ENCODE measurements around the gene SUV39H1.
"Not testable (repeated sequence)": the region's sequence is repeated elsewhere in the genome, so short reads cannot be mapped to it uniquely, and the experiment has no call there.

Gene SUV39H1

GRCh38 chrX:48676106-48676892, 20.2 kb upstream of the SUV39H1 start:
- no peaks in the 10 kb centered on the region for H3K4me1 ChIP-seq (ENCODE audit: control insufficient read depth, insufficient read depth, low read length)
- H3K9me3 ChIP-seq (ENCODE audit: control insufficient read depth, insufficient read depth, low read length) = no peaks in the 10 kb centered on the region
- peak overlapping the region; percentile 77 for H3K9ac ChIP-seq (ENCODE audit: low read depth, low read length)
- no peaks in the 10 kb centered on the region for H3K36me3 ChIP-seq (ENCODE audit: control insufficient read depth, insufficient read depth, low read length)
- H3K27me3 ChIP-seq (ENCODE audit: control insufficient read depth, insufficient read depth, low read length) = no peaks in the 10 kb centered on the region
- H3K4me3 ChIP-seq (ENCODE audit: low read depth, low read length) = peak overlapping the region; percentile 79

- Histone ChIP-seq H3K9ac (ENCODE audit: low read depth, low read length) (peak overlapping the region; percentile 73), H3K27me3 (ENCODE audit: control insufficient read depth, insufficient read depth, low read length) (no peaks in the 10 kb centered on the region), H3K4me3 (ENCODE audit: low read depth, low read length) (peak overlapping the region; percentile 79), H3K36me3 (ENCODE audit: control insufficient read depth, insufficient read depth, low read length) (no peaks in the 10 kb centered on the region), H3K9me3 (ENCODE audit: control insufficient read depth, insufficient read depth, low read length) (no peaks in the 10 kb centered on the region), H3K4me1 (ENCODE audit: control insufficient read depth, insufficient read depth, low read length) (no peaks in the 10 kb centered on the region)
These were observed 19.7 kb upstream of the SUV39H1 start for GRCh38 chrX:48676893-48677270.

GRCh38 chrX:48677516-48677915, 19.0 kb upstream of the SUV39H1 start:
- Histone ChIP-seq H3K27me3 (ENCODE audit: control insufficient read depth, insufficient read depth, low read length) (no peaks in the 10 kb centered on the region), H3K4me3 (ENCODE audit: low read depth, low read length) (peak overlapping the region; percentile 79), H3K9ac (ENCODE audit: low read depth, low read length) (no peak overlapping the region), H3K4me1 (ENCODE audit: control insufficient read depth, insufficient read depth, low read length) (no peaks in the 10 kb centered on the region), H3K9me3 (ENCODE audit: control insufficient read depth, insufficient read depth, low read length) (no peaks in the 10 kb centered on the region), H3K36me3 (ENCODE audit: control insufficient read depth, insufficient read depth, low read length) (no peaks in the 10 kb centered on the region)

GRCh38 chrX:48680467-48680866, 16.1 kb upstream of the SUV39H1 start:
- H3K27me3 ChIP-seq (ENCODE audit: control insufficient read depth, insufficient read depth, low read length); H3K9ac ChIP-seq (ENCODE audit: low read depth, low read length); H3K9me3 ChIP-seq (ENCODE audit: control insufficient read depth, insufficient read depth, low read length); H3K36me3 ChIP-seq (ENCODE audit: control insufficient read depth, insufficient read depth, low read length); H3K4me3 ChIP-seq (ENCODE audit: low read depth, low read length); H3K4me1 ChIP-seq (ENCODE audit: control insufficient read depth, insufficient read depth, low read length): not testable (repeated sequence)

- H3K9me3 ChIP-seq (ENCODE audit: control insufficient read depth, insufficient read depth, low read length); H3K4me3 ChIP-seq (ENCODE audit: low read depth, low read length); H3K27me3 ChIP-seq (ENCODE audit: control insufficient read depth, insufficient read depth, low read length); H3K4me1 ChIP-seq (ENCODE audit: control insufficient read depth, insufficient read depth, low read length); H3K9ac ChIP-seq (ENCODE audit: low read depth, low read length); H3K36me3 ChIP-seq (ENCODE audit: control insufficient read depth, insufficient read depth, low read length): not testable (repeated sequence)
These were observed 15.6 kb upstream of the SUV39H1 start for GRCh38 chrX:48680925-48681324.

GRCh38 chrX:48681539-48682183, 14.9 kb upstream of the SUV39H1 start:
- Histone ChIP-seq H3K36me3 (ENCODE audit: control insufficient read depth, insufficient read depth, low read length) (no peaks in the 10 kb centered on the region), H3K4me3 (ENCODE audit: low read depth, low read length) (no peak overlapping the region), H3K27me3 (ENCODE audit: control insufficient read depth, insufficient read depth, low read length) (no peaks in the 10 kb centered on the region), H3K4me1 (ENCODE audit: control insufficient read depth, insufficient read depth, low read length) (no peaks in the 10 kb centered on the region), H3K9ac (ENCODE audit: low read depth, low read length) (no peak overlapping the region), H3K9me3 (ENCODE audit: control insufficient read depth, insufficient read depth, low read length) (no peaks in the 10 kb centered on the region)

GRCh38 chrX:48682795-48683194, 13.7 kb upstream of the SUV39H1 start:
- H3K4me1 ChIP-seq (ENCODE audit: control insufficient read depth, insufficient read depth, low read length); H3K27me3 ChIP-seq (ENCODE audit: control insufficient read depth, insufficient read depth, low read length); H3K36me3 ChIP-seq (ENCODE audit: control insufficient read depth, insufficient read depth, low read length); H3K9ac ChIP-seq (ENCODE audit: low read depth, low read length); H3K9me3 ChIP-seq (ENCODE audit: control insufficient read depth, insufficient read depth, low read length); H3K4me3 ChIP-seq (ENCODE audit: low read depth, low read length): not testable (repeated sequence)

- no peak within 1 kb of the TSS for H3K4me3 ChIP-seq (ENCODE audit: low read depth, low read length)
- no peaks in the 10 kb centered on the region for H3K36me3 ChIP-seq (ENCODE audit: control insufficient read depth, insufficient read depth, low read length)
- no peaks in the 10 kb centered on the region for H3K4me1 ChIP-seq (ENCODE audit: control insufficient read depth, insufficient read depth, low read length)
- H3K9me3 ChIP-seq (ENCODE audit: control insufficient read depth, insufficient read depth, low read length) = no peaks in the 10 kb centered on the region
- H3K27me3 ChIP-seq (ENCODE audit: control insufficient read depth, insufficient read depth, low read length) = no peaks in the 10 kb centered on the region
- H3K9ac ChIP-seq (ENCODE audit: low read depth, low read length) = no peak within 1 kb of the TSS
These were observed 13.0 kb upstream of the SUV39H1 start, which contains the start of gene WAS for GRCh38 chrX:48683411-48683982. WAS (plus strand) TSS chrX:48683799; CDS start chrX:48683854, 55 bp downstream.

GRCh38 chrX:48684134-48684533, 12.4 kb upstream of the SUV39H1 start:
- H3K36me3 ChIP-seq (ENCODE audit: control insufficient read depth, insufficient read depth, low read length) = no peaks in the 10 kb centered on the region
- no peaks in the 10 kb centered on the region for H3K4me1 ChIP-seq (ENCODE audit: control insufficient read depth, insufficient read depth, low read length)
- no peaks in the 10 kb centered on the region for H3K27me3 ChIP-seq (ENCODE audit: control insufficient read depth, insufficient read depth, low read length)
- H3K9me3 ChIP-seq (ENCODE audit: control insufficient read depth, insufficient read depth, low read length) = no peaks in the 10 kb centered on the region
- H3K4me3 ChIP-seq (ENCODE audit: low read depth, low read length) = no peak overlapping the region
- no peak overlapping the region for H3K9ac ChIP-seq (ENCODE audit: low read depth, low read length)

- H3K4me3 ChIP-seq (ENCODE audit: low read depth, low read length) = no peak overlapping the region
- H3K4me1 ChIP-seq (ENCODE audit: control insufficient read depth, insufficient read depth, low read length) = no peaks in the 10 kb centered on the region
- H3K9me3 ChIP-seq (ENCODE audit: control insufficient read depth, insufficient read depth, low read length) = no peaks in the 10 kb centered on the region
- H3K36me3 ChIP-seq (ENCODE audit: control insufficient read depth, insufficient read depth, low read length) = no peaks in the 10 kb centered on the region
- no peaks in the 10 kb centered on the region for H3K27me3 ChIP-seq (ENCODE audit: control insufficient read depth, insufficient read depth, low read length)
- H3K9ac ChIP-seq (ENCODE audit: low read depth, low read length) = no peak overlapping the region
These were observed 11.1 kb upstream of the SUV39H1 start for GRCh38 chrX:48685416-48685815.

GRCh38 chrX:48688531-48689150, 7.9 kb upstream of the SUV39H1 start:
- H3K27me3 ChIP-seq (ENCODE audit: control insufficient read depth, insufficient read depth, low read length) = no peaks in the 10 kb centered on the region
- H3K4me3 ChIP-seq (ENCODE audit: low read depth, low read length) = no peak overlapping the region
- no peaks in the 10 kb centered on the region for H3K9me3 ChIP-seq (ENCODE audit: control insufficient read depth, insufficient read depth, low read length)
- no peaks in the 10 kb centered on the region for H3K4me1 ChIP-seq (ENCODE audit: control insufficient read depth, insufficient read depth, low read length)
- no peak overlapping the region for H3K9ac ChIP-seq (ENCODE audit: low read depth, low read length)
- H3K36me3 ChIP-seq (ENCODE audit: control insufficient read depth, insufficient read depth, low read length) = no peaks in the 10 kb centered on the region
